ENCODE data around the gene EVX1.

EVX1 gene

DNA sequence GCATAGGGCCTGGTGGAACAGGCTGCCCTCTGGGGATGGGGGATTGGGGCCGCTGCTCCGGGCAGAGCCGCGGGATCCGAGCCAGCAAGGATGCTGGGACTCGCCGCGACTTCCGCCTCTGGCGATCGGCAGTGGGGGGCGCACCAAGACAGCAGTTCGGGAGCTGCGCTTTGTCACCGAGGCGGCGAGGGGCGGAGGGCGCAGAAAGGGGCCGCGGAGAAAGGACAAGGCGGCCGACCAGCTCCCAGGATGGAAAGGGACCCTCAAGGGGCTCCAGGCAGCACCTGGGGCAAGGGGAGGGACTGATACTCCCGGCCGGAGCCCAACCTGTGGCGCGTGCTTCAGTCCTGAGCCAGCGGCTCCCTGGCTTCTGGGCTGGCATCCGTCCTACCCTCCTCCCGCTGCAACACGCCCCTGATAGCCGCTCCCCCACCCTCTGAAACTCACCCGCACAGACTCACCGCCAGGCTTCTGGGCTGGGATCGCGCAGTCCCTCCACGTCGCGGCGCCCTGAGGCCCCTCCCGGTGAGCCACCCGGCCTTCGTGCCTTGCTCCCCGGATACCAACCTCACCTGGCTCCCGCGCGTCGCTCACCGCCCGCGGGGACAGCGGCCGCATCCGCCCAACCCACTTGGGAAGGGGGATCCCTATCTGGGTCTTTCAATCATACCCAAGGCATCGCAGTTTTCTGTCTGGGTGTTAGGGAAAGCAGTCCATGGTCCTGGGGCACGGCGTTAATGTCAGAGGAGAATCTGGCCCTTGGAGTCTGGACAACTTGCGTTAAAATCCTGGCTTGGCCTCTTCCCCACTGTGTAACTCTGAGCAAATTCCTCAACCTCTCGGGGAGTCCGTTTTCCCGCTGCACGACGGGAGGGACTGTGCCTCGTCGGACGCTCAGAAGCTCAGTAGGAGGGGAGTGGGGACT, 7.0 kb upstream of the EVX1 start:
- no peak for DNase-seq (ENCODE audit: low spot score)

DNA sequence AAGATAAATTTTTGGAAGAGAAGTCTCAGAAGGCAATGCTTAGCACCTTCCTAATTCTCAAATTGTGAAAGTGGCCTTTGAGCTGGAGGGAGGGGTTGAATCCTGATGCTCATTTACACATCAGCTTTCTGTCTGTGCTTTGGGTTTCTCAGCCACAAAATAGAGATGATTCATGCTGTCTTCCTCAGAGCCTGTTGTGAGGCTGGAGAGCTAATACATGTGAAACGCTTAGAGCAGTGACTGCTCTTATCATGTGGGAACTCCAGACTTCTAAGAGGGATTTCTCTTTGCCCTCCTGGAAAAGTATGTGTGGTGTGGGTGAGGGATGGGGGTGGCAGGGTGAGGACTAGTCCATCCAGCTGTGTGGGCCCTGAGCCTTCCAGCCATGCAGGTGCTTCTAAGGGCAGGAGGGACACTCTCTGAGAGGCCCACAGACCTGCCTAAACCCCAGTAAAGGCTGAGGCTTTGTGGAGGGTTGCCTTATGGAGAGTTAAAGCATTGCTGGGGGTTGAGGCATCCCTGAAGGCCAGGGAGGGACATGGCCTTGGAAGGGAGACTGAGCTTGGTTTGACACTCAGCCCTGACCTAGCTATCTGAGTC, 4.8 kb upstream of the EVX1 start:
- DNase-seq (ENCODE audit: low spot score), result peak; percentile 67

DNA sequence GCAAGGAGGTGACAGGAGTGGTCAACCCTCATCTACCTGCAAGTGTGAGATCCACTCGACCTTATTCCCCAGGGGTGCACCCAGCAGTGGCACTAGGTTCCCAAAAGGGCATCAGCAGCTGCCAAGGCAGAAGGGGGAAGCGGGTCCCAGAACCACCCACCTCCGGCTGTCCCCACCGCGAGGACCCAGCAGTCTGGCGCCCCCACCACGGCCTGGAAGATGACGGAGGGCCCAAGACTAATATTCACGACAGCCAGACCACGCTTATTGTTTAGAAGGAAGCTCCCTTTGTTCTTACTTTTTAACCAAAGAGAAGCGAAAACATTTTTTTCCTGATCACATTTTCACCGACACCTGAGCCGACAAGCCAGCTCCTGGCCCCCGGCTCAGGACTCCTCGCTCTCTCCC, 3.6 kb upstream of the EVX1 start:
- DNase-seq (ENCODE audit: low spot score), result no peak

DNA sequence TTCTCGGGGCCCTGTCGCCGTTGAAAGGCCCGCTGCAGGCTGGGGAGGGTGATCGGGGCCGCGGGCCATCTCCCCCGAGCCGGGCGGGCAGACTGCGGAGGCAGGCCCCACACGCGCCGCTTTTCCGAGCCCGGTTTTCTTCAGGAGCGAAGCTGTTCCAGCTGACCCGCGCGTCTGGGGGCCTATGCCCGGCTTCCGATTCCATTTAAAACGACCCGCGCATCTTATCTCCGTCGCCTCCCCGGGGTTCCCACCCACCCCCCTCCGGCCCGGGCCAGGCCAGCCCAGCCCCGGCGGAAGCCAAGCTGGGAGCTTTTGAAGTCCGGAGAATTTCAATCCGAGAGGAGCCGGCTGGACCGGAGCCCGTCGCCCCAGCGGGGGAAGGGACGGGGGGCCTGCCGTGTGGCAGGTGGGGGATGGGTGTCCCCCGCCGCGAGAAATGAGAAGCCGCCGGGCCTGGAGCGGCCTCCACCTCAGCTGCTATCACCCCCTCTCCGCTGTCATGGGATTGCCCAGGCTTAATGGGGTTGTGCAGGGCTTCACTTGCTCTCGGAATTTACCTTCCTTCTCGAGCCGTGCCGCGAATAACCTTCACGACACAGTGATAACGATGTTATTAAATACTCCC, 3.1 kb upstream of the EVX1 start:
- DNase-seq (ENCODE audit: low spot score), result no peak

DNA sequence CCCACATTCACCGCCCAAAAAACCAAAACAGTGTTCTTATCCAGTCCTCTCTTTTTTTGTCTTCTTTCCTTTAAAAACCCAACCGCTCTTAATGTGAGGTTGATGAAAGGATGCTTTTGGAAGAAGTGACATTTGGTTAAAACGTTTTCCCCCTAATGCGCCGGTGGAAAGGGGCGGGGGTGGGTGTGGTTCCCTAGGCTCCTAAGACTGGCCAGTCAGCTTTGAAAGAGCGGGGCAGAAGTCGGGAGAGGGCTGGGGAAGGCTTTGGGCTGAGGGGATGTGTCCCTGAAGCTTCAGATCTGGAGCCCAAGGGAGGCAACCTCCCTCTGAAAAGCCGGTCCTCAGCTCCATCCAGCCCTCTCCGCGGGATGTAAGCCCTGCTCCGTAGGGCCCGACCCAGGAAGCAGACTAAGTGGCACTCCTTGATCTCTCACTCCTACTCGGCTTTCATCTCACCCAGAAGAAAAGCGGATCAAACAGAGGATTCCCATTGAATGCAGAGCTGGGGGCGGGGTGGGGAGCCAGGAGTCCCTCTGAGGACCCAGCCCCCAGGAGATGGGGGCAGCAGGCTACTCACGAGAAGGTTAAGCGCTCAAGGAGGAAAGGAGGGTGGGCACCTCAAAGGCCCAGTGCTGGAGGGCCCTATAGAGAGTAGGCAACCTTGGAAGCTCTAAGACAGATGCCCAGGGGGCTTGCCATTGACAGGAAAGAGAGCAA, 2.4 kb upstream of the EVX1 start:
- DNase-seq (ENCODE audit: low spot score), result no peak

DNA sequence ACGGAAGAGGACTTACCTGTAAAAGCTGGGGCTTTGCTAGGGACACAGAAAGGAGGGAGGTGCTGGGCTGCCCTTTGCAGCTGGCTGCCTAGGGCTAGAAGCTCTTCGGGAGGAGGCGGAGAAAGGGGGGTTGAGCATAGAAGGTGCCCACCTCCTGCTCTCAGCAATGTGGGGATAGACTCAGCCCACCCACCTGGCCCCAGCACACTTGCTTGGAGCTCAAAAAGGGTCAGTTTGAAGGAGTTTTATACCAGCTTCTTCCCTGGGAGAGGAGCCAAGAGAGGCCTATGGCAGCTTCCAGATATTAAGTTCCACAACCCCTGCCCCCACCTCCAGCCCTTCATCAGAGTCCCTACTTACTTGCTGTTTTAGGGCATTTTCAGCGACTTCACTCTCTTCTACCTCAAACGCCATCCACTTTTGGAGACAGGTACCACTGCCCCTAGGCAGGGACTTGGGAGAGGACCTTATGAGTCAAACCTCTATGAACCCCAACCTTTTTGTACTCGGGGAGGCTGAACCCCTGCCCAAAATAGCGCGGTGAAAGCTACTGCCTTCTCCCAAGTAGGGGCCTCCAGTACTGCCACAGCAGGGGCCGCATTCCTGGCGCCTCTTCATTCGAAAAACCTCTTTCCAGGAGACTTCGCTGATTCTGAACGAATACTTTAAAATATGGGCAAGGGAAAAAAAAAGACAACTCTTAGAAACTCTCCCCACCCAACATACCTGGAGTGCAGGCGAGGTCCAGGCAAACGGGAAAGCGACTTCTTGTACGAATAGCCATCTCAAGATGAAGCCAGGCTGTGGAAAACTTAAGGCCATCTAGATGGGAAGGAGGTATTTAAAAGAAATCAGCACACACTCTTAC, 1.2 kb upstream of the EVX1 start:
- no peak for DNase-seq (ENCODE audit: low spot score)

DNA sequence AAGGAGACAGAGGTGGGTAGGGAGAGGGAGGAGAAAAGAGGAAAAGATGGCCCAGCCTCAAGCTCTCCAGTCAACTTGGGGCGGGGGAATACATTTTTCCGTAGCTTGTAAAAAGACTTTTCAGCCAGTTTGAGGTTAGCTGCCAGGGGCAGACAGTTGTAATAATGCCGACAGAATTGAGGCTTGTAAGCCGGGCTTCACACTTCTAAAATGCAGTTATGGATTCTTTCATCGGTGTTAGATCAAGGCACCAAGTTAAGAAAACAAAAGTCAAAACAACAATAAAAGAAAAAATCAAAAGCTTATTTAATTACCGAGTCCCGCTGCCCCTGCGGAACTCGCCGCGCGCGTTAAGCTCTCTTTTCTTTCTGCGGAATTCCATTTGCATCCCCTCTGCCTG, 448 bp upstream of the EVX1 start:
- no peak for DNase-seq (ENCODE audit: low spot score)

DNA sequence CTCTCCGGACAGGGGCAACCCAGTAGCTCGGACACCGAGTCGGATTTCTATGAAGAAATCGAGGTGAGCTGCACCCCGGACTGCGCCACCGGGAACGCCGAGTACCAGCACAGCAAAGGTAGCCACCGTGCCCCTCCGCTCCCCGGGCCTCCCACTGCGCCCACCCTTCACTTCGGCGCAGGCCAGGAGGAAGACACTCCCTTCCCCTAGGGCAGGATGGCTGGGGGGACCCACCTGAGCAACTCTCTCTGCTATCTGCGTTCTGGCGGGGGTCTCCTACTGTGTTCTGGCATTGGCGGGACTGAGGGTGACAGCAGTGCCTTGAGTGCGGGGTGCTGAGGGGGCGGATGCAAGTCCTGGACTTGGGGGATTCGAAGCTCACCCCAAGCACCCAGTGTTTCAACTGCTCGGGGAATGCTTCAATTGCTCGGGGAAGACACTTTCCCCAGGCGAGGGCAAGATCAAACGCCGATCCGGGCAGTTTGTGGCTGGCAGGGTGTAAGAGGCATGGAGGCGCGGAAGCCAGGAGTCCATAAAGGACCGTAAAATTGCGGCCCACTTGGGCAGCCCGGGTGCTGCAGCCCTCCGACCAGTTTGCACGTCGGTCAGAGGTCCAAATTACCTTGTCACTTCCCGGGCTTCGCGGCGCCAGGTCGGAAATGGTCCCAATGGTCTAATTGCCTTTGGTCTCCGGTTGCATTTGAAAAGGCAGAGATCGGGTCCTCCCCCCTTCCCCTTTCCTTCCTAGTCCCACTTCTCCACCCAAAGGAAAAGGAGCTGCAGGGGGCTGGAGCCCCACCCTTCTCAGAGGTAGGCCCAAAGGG, 950 bp downstream of the EVX1 start:
- no peak for DNase-seq (ENCODE audit: low spot score)

DNA sequence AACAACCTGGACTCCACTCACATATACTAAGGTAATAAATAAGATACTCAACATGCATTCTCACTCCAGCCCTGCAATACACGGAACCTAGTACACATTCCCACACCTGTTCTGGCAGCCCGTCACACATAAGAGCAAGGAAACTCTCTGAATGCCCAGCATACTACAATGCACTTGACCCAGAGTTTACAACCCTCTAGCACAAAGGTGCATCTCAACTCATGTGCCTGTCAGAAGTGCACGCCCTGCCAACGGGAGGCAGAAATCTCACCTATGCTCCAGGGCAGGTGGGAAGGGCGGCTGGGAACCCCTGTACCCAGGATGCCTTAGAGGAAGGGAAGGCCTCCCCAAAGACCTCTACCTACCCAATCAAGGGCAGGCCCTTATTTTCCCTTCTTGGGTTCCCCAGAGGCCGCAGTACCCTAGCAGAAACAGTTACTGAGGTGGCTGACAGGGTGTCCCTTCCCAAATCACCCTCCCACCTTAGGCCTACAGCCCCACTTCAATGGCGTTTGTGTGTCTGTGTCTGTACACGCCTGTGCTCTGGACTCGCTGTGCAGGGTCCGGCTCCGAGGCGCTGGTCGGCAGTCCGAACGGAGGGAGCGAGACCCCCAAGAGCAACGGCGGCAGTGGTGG, 2.0 kb downstream of the EVX1 start:
- DNase-seq (ENCODE audit: low spot score), result no peak

DNA sequence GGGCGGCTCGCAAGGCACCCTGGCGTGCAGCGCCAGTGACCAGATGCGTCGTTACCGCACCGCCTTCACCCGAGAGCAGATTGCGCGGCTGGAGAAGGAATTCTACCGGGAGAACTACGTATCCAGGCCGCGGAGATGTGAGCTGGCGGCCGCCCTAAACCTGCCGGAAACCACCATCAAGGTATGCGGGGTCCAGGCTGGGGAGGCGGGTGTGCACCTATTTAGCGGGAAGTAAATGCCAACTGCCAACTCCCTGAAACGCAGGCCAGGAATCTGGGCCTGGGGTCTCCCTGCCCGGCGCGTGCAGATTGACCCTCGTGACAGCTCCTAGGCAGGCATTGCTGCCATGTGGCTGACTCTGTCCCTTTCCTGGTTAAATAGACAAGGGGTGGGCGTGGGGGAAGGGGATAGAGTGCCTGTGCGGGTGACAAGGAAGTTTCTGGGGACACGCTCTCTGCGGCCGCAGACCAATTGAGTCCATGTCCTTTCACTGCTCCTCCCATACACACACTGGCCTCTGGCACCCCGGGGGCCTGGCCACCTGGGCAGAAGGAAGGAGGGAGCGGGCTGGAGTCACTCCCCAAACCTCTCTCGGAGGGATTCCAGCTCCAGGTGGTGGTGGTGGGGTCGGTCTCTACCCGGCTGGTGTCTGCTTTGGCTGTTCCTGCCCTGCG, 2.7 kb downstream of the EVX1 start:
- DNase-seq (ENCODE audit: low spot score), result no peak

DNA sequence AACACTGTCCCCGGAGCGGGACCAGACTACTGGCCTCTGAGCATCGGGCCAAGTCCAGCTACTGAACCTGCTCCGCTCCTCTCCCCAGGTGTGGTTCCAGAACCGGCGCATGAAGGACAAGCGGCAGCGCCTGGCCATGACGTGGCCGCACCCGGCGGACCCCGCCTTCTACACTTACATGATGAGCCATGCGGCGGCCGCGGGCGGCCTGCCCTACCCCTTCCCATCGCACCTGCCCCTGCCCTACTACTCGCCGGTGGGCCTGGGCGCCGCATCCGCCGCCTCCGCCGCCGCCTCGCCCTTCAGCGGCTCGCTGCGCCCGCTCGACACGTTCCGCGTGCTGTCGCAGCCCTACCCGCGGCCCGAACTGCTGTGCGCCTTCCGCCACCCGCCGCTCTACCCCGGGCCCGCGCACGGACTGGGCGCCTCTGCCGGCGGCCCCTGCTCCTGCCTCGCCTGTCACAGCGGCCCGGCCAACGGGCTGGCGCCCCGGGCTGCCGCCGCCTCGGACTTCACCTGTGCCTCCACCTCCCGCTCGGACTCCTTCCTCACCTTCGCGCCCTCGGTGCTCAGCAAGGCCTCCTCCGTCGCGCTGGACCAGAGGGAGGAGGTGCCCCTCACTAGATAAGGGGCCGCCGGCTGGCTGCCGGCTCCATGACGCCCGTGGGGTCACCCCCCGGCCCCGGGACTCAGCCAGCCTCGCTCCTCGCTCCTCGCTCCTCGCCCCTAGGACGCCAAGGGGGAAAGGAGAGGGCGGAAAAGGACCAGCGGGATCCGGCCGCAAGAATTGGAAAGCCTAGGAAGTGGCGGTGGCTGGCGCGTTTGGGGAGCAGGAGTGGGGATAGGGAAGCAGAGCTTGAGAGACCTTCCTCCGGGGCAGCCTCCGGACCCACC, 3.4 kb downstream of the EVX1 start:
- DNase-seq (ENCODE audit: low spot score), result no peak

DNA sequence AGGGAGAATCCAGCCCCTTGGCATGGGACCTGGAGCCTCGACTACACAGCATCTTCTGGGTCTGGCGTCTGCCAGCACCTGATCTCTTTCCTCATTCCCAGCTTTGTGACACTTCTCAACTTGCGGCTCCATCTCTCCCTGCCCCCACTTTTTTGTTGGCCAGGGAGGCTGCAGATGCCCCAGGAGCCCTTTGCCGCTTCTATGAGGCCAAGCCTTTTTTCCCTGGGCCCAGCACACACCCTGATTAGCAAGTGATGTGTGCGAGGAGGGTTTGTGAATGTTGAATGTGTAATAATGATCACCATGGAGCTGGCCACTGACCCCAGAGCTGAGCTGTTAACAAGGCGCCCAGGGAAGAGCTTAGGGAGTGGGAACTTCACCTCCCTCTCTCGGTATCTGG, 4.4 kb downstream of the EVX1 start:
- DNase-seq (ENCODE audit: low spot score), result no peak

DNA sequence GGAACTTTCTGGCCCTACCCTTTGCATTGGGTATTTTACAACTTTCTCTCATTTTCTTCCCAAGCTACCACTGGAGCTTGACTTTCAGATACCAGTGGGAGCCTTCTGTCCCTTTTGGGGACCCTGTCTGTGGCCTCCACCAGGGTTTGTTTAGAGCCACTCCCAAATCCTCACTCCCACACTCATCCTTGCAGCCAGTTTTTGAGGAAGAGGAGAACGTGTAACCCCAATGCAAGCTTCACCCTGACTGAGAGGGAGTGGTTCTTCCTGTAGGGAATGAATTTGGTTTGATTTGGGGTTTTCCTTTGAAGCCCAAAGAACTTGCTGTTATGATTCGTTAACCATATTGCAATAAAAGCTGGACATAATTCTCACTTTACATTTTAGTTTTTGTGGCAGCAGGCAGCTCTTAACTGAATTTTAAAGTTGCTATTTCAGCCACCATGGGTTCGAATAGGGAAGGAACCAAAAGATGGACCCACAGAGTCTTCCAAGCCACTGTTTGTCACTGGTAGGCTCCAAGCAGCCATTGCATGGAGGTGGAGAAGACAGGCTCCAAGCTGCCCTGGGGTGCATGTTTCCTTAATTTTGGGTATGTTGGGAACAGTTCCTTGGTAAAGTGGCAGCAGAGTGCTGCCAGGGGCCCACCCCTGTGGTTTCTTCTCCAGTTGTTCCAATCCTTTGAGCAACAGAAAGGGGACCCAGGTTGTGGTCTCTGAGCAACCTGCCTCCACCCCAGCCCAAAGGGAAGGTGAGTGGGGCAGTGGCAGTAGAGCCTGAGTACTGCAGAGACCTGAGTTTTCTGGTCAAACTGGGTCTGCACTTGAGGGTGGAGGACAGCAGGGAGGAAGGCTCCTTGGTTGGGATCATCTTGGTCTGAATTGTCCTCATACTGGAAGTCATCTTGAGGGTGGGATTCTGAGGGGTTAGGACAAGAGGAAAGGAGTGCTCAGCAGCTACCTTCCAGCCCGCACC, 5.1 kb downstream of the EVX1 start:
- no peak for DNase-seq (ENCODE audit: low spot score)

DNA sequence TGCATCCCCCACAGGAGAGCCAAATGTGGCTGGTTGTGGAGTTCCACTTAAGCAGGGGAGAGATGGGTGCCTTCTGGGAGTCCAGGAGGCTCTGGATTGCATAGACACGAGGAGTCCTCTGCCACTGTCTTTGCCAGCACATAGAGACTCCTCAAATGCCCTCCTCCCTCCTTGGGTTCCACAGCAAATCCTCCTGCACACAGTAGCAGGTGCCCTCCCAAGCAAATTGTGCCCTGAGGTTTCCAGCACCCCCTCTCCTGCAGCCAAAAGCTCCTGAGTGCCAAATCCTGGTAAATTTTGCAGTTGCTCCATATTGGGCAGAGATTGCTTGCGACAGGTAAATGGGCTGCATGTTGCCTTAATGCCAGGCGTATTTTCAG, 5.8 kb downstream of the EVX1 start:
- DNase-seq (ENCODE audit: low spot score), result no peak

DNA sequence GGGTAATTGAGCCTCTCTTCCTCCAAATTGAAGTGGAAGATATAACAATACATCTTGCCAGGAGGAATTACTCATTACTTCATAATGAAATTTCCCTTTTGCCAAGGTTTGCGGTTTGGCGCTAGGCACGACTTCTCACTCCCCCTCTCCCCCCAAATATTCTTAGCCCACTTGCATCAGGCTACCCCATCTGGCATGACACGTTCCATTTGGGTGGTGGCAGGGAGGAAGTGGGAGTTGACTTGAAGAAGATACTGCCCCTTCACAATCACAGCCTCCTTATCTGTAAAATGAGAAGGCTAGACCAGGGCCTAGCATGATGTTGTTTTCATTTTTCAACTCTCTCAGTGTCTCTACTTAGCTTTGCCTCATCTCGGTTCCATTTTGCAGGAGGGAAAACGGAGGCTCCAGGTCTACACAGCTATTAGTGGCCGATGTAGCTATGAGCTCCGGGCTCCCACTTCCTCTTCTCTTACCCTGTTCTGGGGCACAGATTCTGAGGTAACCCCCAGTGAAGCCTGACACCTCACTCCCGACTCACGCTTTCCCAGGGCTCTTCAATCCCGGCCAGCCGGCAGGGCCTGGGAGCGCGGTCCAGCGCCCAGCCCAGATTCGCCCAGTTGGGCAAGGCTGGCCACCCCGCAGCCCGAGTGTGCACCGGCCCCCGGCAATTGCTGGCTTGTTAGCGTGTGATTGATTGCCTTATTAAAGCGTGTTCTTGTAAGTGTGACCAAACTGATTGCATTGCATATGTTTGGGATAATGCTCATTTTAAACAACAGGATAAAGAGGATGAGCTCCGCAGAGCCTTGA, 6.5 kb downstream of the EVX1 start:
- DNase-seq (ENCODE audit: low spot score), result peak; percentile 73

DNA sequence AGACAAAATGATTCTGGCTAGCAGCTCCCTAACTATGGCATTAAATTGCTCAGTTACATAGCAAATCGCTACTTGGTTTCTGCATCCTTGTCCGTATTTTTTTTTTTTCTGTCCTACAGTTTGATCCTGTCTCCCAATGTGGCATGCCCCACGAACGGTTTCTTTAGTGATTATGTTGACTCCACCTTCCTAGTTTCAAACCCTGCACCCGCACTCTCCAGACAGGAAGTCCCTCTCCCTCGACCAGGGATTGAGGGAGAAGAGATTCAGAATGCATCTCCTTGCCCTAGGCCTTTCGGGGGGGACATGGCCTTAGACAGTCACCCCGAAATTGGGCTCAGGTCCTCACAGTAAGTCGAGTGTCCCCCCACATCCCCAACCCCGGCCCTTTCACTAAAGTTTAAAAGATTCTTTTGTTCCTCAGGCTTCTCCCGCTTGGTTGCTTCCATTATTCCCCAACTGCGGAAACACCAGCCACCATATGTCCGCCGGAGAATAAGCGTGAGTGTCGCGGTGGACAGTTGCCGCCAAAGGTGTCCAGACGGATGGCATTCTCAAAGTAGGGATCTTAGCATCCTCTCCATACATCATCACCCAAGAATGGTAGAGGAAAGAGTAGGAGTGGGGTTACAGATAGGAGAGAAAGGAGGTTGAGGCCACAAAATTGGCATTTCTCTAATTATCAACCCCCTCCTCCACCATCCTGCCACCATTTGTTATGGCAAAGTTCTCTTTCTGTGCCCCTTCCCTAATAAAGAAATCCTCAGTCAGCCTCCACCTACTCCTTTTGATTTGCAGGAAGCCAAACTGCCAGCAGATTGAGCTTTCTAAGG, 7.3 kb downstream of the EVX1 start:
- DNase-seq (ENCODE audit: low spot score), result no peak

Data from AG08395 (cell line).